Thoracic aorta (tissue), 2 donors: ENCODE data around the gene CDK6. TPM values are rescaled to one million over a fixed set of nuclear protein-coding genes. Genes with fewer than 3 reads are reported as not detected.

ENCODE experiments used
- ATAC-seq: fragments of 150-250 bp; one replicate; pipeline ENCODE4 v1.8.0; 2017; ENCODE audit warnings: low read depth; ENCODE audit not compliant: insufficient number of reproducible peaks, low FRiP score
- DNase-seq: peaks from one replicate; pipeline ENCODE4 v3.0.0-alpha.2; 2020; ENCODE audit warnings: low spot score
- H3K27ac ChIP-seq, 2 donors: fragments of 200-600 bp; sonication (generic); 1 replicate in 1 of 2; 2 replicates in 1 of 2; pipeline ENCODE4 v1.5.1; 2016; ENCODE audit warnings: mild to moderate bottlenecking in 2 of 2, moderate library complexity in 2 of 2
- H3K27me3 ChIP-seq: fragments of 200-600 bp; sonication (generic); replicated peaks from 2 replicates; pipeline ENCODE4 v1.6.0; 2016; ENCODE audit warnings: mild to moderate bottlenecking; ENCODE audit not compliant: insufficient read depth
- H3K36me3 ChIP-seq: fragments of 200-600 bp; sonication (generic); one replicate; pipeline ENCODE4 v1.5.1; 2016
- H3K4me1 ChIP-seq, 2 donors: fragments of 200-600 bp; sonication (generic); 1 replicate in 1 of 2; 2 replicates in 1 of 2; pipeline versions ENCODE4 v1.5.1 to v1.6.0; 2016; ENCODE audit warnings: low read depth in 2 of 2, mild to moderate bottlenecking in 1 of 2; ENCODE audit not compliant: control insufficient read depth in 1 of 2
- H3K4me3 ChIP-seq: fragments of 200-600 bp; sonication (generic); 2 replicates; pipeline ENCODE4 v1.5.1; 2016; ENCODE audit warnings: mild to moderate bottlenecking
- H3K9me3 ChIP-seq: fragments of 200-600 bp; sonication (generic); 2 replicates; pipeline ENCODE4 v1.5.1; 2016
- total RNA-seq, 2 donors: library from RNA; depleted of rRNA; stranded (reverse); fragments of >200 nt; gene quantifications; one replicate each; pipeline versions ENCODE4 v1.1.0 to v1.2.3, GENCODE V29; 2016
- TF ChIP-seq, protein P1 (sequence below): fragments of 200-600 bp; sonication (generic); IDR thresholded peaks from one replicate; pipeline ENCODE4 v1.5.1; 2019; ENCODE audit warnings: antibody characterized with exemption

CDK6 gene
- total RNA-seq, 2 donors from 2014 or later: 25.5 to 31.8 TPM

GRCh38 chr7:92717623-92717992 is 118.8 kb downstream of the CDK6 start:
- H3K4me3 ChIP-seq: peak overlapping the region; percentile 76
- no peaks in the 10 kb centered on the region for H3K27me3 ChIP-seq
- H3K9me3 ChIP-seq: no peaks in the 10 kb centered on the region
- no peaks in the 10 kb centered on the region for H3K36me3 ChIP-seq
- H3K4me1 ChIP-seq: peaks cover 6 to 33% of the 10 kb centered on the region in 2 donors
- no peak for DNase-seq
- TF ChIP-seq, protein P1, sequence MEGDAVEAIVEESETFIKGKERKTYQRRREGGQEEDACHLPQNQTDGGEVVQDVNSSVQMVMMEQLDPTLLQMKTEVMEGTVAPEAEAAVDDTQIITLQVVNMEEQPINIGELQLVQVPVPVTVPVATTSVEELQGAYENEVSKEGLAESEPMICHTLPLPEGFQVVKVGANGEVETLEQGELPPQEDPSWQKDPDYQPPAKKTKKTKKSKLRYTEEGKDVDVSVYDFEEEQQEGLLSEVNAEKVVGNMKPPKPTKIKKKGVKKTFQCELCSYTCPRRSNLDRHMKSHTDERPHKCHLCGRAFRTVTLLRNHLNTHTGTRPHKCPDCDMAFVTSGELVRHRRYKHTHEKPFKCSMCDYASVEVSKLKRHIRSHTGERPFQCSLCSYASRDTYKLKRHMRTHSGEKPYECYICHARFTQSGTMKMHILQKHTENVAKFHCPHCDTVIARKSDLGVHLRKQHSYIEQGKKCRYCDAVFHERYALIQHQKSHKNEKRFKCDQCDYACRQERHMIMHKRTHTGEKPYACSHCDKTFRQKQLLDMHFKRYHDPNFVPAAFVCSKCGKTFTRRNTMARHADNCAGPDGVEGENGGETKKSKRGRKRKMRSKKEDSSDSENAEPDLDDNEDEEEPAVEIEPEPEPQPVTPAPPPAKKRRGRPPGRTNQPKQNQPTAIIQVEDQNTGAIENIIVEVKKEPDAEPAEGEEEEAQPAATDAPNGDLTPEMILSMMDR: no peak
- peak overlapping the region; percentile 84 to 94 for H3K27ac ChIP-seq
- no peak for ATAC-seq

DNA sequence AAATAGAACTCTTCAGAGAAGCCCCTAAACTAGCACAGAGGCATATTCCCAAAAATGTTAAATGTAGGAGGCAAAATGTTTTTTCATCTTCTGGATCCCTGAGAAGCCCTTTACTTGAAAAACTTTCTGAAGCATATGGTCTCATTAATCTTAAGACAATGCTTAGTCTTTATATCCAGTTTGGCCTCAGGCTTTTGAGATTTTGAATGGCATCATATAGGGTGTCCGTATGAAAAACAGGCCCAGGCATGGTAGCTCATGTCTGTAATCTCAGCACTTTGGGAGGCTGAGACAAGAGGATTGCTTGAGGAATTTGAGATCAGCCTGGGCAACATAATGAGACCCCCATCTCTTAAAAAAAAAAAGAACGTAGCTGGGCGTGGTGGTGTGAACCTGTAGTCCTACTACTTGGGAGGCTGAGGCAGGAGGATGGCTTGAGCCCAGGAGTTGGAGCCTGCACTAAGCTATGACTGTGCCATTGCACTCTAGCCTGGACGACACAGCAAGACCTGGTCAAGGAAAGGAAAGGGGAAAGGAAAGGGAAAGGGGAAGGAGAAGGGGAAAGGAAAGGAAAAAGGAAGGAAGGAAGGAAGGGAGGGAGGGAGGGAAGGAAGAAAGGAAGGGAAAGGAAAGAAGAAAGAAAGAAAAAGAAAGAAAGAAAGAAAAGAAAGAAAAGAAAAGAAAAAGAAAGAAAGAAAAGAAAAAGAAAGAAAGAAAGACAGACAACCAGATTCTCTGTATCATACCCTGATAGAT is 119.4 kb downstream of the CDK6 start:
- Histone ChIP-seq H3K4me1 (peaks cover 6 to 31% of the 10 kb centered on the region in 2 donors), H3K27me3 (no peaks in the 10 kb centered on the region), H3K27ac (peak overlapping the region; percentile 84 to 94), H3K9me3 (no peaks in the 10 kb centered on the region), H3K4me3 (peak overlapping the region; percentile 76), H3K36me3 (no peaks in the 10 kb centered on the region)
- ATAC-seq: no peak
- TF ChIP-seq, protein P1: no peak
- no peak for DNase-seq

DNA sequence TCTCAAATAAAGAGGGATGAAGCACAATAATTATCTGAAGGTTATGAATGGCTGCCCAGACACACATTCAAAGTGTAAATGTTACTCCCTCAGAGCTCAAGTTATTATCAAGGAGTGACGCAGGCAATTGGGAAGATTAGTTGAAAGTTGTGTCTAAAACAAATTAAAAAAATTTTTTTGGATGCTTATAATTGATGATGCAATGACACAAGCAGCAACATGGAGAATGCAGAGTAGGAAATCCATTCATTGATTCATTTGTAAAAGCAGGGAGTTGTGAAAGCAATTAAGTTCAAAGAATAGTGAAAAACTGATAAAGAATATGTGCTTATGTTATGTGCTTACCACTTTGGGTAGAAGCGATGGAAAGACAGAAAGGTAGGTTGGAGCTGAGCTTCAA is 120.4 kb downstream of the CDK6 start:
- H3K4me3 ChIP-seq: no peak overlapping the region
- TF ChIP-seq, protein P1: no peak
- no peak for DNase-seq
- ATAC-seq: no peak
- no peaks in the 10 kb centered on the region for H3K27me3 ChIP-seq
- H3K36me3 ChIP-seq: no peaks in the 10 kb centered on the region
- H3K4me1 ChIP-seq: peaks cover 6 to 31% of the 10 kb centered on the region in 2 donors
- no peak overlapping the region for H3K27ac ChIP-seq
- no peaks in the 10 kb centered on the region for H3K9me3 ChIP-seq

- ATAC-seq (no peak), DNase-seq (no peak)
- H3K4me1 ChIP-seq: peaks cover 6 to 27% of the 10 kb centered on the region in 2 donors
- no peak overlapping the region for H3K27ac ChIP-seq
- no peaks in the 10 kb centered on the region for H3K9me3 ChIP-seq
- no peaks in the 10 kb centered on the region for H3K36me3 ChIP-seq
- TF ChIP-seq, protein P1: no peak
- no peaks in the 10 kb centered on the region for H3K27me3 ChIP-seq
- H3K4me3 ChIP-seq: no peak overlapping the region
These were observed 121.6 kb downstream of the CDK6 start for GRCh38 chr7:92714767-92715166.

- Histone ChIP-seq H3K9me3 (no peaks in the 10 kb centered on the region), H3K27ac (no peak overlapping the region), H3K4me3 (no peak overlapping the region), H3K36me3 (no peaks in the 10 kb centered on the region), H3K4me1 (peaks cover 6 to 27% of the 10 kb centered on the region in 2 donors), H3K27me3 (no peaks in the 10 kb centered on the region)
- DNase-seq (no peak), ATAC-seq (no peak)
- TF ChIP-seq, protein P1: no peak
These were observed 122.1 kb downstream of the CDK6 start for GRCh38 chr7:92714280-92714679.
